Measurements from ENCODE around the gene SMYD3. TPM values are rescaled to one million over a fixed set of nuclear protein-coding genes. Genes with fewer than 3 reads are reported as not detected.

SMYD3 gene
- polyA plus RNA-seq, 3 donors = 4.8 to 12.4 (median 7.1) TPM

DNA sequence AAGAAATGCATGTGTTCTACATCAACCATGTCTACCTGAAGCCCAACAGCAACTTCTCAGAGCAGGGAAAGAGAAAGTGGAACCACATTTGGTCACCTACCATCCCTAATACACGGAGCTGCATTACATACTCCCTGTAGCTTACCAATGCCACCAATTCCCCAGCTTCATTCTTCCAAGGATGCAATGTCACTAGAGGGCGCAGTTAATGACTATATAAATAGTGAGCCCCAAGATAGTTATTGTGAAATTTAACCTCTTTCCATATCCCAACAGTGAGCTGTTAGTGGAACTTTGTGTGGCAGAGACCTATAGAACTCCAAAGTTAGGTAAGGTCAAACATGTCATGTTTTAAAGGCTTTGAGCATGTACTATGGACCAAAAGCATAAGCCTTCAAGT is 618.3 kb downstream of the SMYD3 start:
- WGBS, 3 donors = 54 to 58% (median 57%) methylated on average over 2 of the region's 2 CpGs

GRCh38 chr1:245887829-245888228 is 619.2 kb downstream of the SMYD3 start:
- no peak overlapping the region for H3K27ac ChIP-seq (ENCODE audit: low read depth, low read length)
- WGBS, 3 donors = 90 to 96% (median 96%) methylated on average over 1 of the region's 1 CpG

More for the DNA sequence above, 618.3 kb downstream of the SMYD3 start:
- no peak overlapping the region for H3K27ac ChIP-seq (ENCODE audit: low read depth, low read length)

GRCh38 chr1:245881767-245882391 is 625.2 kb downstream of the SMYD3 start:
- H3K27ac ChIP-seq (ENCODE audit: low read depth, low read length) = no peak overlapping the region
- 60 to 82% (median 66%) methylated on average over 10 of the region's 10 CpGs for WGBS, 3 donors

DNA sequence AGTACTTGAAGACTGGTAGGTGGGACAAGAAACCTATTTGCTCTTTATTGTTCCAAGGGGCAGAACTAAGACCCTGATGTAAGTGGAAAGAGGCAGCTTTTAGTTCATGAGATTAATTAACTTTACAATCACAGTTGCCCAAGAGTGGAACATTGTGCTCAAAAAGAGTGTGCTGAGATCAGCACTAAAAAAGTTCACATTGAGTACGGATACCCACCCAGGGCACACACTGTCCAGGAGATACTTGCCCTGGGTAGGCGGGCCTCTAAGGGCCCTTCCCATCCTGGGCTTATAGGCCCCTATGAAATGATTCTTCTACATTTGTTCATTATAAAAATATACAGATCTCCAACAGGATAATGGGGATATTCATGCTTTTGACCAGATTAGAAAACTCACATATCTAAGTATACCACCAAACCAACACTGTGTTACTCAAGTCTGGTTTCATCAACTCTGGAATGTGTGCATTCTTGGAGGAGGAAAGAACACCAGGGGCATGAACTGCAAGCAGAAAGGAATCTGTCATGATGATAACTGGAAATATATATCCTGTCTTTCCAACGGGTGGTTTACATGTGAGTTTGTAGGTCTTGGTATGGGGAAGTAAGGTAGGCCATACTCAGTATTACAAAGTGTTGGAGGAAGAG is 626.2 kb downstream of the SMYD3 start:
- no peak overlapping the region for H3K27ac ChIP-seq (ENCODE audit: low read depth, low read length)
- WGBS, 3 donors = 78 to 84% (median 81%) methylated on average over 3 of the region's 3 CpGs

- no peak overlapping the region for H3K27ac ChIP-seq (ENCODE audit: low read depth, low read length)
- 94 to 96% (median 95%) methylated on average over 10 of the region's 10 CpGs for WGBS, 3 donors
Measured at GRCh38 chr1:245879091-245879490, 628.0 kb downstream of the SMYD3 start.

GRCh38 chr1:245878585-245878984 is 628.5 kb downstream of the SMYD3 start:
- H3K27ac ChIP-seq (ENCODE audit: low read depth, low read length) = no peak overlapping the region
- whole genome bisulfite sequencing, 3 donors = 73 to 83% (median 83%) methylated on average over 3 of the region's 3 CpGs

DNA sequence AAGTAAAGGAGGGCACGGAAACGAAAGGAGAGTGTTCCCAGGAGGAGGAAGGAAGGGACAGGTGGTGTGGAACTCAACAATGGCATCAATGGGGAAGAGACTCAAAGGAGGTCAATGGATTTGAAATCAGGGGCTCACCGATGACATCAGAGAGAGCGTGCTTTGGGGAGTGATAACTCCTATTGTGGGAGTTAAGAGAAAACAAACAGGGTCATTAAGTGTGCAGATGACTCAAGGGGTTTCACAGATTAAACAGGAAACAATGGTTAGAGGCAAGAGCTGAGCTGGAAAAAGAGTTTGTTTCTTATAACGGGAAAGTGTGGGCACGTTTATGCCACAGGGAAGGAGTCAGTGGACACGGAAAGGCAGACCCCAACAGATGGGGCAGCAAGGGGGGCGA is 629.1 kb downstream of the SMYD3 start:
- 74 to 84% (median 79%) methylated on average over 8 of the region's 8 CpGs for WGBS, 3 donors
- H3K27ac ChIP-seq (ENCODE audit: low read depth, low read length) = no peak overlapping the region

DNA sequence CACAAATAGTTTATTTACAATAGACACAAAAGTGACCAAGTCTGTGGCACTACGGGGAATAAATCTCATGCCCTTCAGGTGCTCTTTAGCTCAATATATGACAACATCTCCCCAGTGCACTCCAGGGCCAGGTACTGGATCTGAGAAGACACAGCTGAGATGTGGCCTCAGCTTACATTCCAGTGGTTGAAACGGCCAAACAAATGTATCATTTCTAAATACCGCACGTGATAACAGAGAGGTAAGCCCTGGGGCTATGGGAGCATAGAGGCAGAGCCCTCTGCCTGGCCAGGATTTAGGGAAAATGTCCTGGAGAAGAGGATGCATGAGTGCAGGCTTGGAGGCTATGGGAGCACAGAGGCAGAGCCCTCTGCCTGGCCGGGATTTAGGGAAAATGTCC is 630.5 kb downstream of the SMYD3 start:
- H3K27ac ChIP-seq (ENCODE audit: low read depth, low read length) = no peak overlapping the region
- 75 to 81% (median 76%) methylated on average over 5 of the region's 5 CpGs for WGBS, 3 donors

DNA sequence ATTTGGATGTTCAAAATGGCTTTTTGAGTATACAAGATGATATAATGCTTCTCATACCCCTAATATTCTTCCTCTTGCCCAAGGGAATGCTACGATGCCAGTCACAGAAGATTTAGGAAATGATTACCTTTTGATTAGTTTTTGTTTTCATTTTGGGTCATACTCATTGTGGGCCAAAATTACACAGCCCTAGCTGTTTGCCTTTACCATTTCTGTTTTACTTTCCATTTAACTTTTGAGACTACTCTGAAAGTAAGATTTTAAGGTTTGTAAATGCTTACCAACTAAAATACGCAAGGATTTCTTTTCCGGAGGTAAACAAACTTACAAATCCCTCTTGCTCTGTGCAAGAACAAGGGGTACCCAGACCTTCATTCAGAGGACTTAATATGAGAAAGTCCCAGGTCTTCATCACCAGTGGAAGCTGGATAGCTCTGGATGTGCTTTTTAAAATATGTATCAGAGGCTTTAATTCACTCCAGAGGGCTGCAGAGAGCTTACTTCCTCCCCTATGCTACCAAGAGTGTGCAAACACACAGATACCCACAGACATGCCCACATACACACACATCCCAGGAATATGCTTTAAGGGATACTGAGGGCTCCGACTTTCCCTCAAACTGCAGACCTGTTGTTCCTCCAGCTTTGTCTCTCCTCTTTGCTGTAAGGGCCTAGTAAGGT is 631.4 kb downstream of the SMYD3 start:
- H3K27ac ChIP-seq (ENCODE audit: low read depth, low read length) = no peak overlapping the region
- 62 to 66% (median 66%) methylated on average over 4 of the region's 4 CpGs for WGBS, 3 donors

DNA sequence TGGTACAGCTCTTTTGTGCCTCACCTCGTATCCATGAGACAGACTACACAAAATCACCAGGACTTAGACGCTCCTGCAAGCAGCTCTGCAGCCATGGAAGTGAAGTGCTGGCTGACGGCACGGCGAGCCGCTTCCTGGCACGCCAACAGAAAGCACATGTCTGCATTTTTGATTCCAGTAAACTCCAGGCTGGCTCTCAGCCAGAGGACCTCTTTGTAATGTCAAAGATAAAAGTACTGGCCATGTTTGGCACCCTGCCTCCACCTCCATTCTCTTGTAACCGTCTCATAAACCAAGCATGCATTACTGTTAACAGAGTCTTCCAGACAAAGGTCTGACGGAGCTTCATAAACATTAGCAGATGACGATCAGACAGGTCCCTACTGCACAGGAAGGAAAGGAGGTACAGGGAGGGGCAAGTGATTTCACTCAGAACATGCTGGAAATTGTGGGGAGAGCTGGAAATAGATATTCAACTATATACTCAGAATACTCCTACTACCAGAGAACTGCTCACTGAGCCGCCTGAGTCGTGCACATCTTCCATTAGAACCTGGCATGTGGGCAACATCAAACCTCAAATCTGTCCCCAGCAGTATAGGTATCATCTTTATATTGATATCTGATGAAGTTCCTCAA is 632.0 kb downstream of the SMYD3 start:
- H3K27ac ChIP-seq (ENCODE audit: low read depth, low read length) = no peak overlapping the region
- 27 to 35% (median 32%) methylated on average over 12 of the region's 12 CpGs for WGBS, 3 donors

GRCh38 chr1:245873883-245874671 is 633.0 kb downstream of the SMYD3 start:
- WGBS, 3 donors = 82 to 92% (median 90%) methylated on average over 7 of the region's 7 CpGs
- no peak overlapping the region for H3K27ac ChIP-seq (ENCODE audit: low read depth, low read length)

DNA sequence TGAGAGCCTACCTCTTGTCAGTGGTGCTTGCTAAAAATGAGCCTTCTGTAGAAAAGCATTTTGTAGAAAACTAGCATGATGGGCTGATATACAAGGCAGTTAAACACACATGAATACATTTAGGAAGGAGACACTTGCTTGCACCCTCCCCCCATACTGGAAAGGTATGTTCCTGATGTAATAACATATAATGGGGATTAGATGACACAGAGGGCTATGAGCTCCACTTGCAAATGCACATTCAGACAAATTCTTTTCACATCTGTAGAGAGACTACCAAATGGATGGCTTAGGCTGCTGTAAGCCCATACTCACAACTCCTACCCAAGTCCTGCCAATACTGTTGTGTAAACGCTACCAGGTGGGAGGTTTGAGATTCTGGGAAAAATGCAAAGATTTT is 634.0 kb downstream of the SMYD3 start:
- 97 to 100% (median 98%) methylated on average over 1 of the region's 1 CpG for WGBS, 3 donors
- H3K27ac ChIP-seq (ENCODE audit: low read depth, low read length) = no peak overlapping the region

DNA sequence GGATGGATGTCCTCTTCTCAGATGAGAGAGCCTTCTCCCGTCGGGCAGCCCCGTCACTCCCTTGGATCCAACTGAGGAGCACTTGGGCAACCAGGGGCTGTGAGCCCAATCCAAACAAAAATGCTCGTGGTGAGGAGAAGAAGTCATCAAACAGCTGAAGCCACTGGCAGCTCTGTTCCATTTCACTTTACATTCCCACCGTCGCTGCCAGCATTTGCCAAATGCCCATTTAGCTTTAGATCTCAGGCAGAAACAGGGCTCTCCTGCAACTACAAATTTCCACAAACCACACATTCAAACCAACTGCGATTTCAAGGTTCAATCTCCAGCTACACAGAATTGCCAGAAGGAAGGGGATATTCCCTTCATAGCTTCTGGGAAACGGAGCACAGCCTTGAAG is 634.6 kb downstream of the SMYD3 start:
- 94 to 96% (median 95%) methylated on average over 8 of the region's 8 CpGs for WGBS, 3 donors
- no peak overlapping the region for H3K27ac ChIP-seq (ENCODE audit: low read depth, low read length)

GRCh38 chr1:245871915-245872314 is 635.2 kb downstream of the SMYD3 start:
- H3K27ac ChIP-seq (ENCODE audit: low read depth, low read length) = no peak overlapping the region
- WGBS, 3 donors = 92 to 99% (median 97%) methylated on average over 4 of the region's 4 CpGs

GRCh38 chr1:245871191-245871590 is 635.9 kb downstream of the SMYD3 start:
- no peak overlapping the region for H3K27ac ChIP-seq (ENCODE audit: low read depth, low read length)
- 83 to 86% (median 85%) methylated on average over 2 of the region's 2 CpGs for WGBS, 3 donors

DNA sequence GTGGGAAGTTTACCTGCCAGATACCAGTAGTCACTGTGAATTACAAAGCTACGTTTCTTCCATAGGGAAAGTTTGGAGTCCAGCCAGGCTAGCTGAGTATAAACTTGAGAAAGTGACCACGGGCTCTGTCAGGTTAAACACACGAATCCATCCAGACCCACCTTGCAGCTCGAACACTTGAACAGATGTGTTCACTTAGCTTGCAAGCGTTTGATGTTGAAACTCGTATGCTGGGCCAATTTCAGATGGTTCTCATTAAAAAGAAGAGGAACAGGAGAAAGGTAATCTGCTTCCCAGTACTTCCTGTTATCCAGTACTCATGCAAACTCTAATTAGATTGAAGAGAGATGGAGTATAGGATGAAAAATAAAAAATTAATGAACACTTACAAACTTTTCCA is 636.4 kb downstream of the SMYD3 start:
- no peak overlapping the region for H3K27ac ChIP-seq (ENCODE audit: low read depth, low read length)
- WGBS, 3 donors = 82 to 89% (median 88%) methylated on average over 6 of the region's 6 CpGs

DNA sequence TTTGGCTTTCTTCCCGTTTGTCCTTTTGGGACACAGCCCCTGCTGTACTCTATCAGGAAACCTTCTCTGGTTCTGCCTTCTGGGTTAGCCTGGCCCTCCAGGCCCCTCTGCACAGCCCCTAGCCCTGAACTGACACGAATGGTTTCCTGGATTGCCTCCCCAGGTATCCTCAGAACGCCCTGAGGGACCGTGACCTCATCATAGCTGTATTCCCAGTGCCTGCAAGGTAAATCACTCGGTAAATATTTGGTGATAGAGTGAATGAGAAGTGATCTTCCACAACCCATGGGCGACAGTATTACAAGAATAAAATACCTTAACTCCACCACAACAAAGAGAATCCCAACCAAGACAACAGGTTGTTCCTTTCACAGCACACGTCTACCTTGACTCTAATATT is 637.2 kb downstream of the SMYD3 start:
- H3K27ac ChIP-seq (ENCODE audit: low read depth, low read length) = no peak overlapping the region
- WGBS, 3 donors = 82 to 91% (median 89%) methylated on average over 7 of the region's 7 CpGs

GRCh38 chr1:245867738-245868137 is 639.3 kb downstream of the SMYD3 start:
- 57 to 72% (median 58%) methylated on average over 5 of the region's 5 CpGs for WGBS, 3 donors
- no peak overlapping the region for H3K27ac ChIP-seq (ENCODE audit: low read depth, low read length)

All from adipose tissue (tissue), 3 donors.